Astrocyte of the cerebellum (primary cell): Measurements from ENCODE around the gene CYREN.
A peak's percentile ranks its signal among the peaks of the same experiment; 100 is the strongest.

Experiments
- DNase-seq: peaks from one replicate; pipeline ENCODE4 v3.0.0-alpha.2; 2011; ENCODE audit warnings: low read depth
- H3K4me3 ChIP-seq: 2 replicates; pipeline ENCODE4 v1.5.1; 2011; ENCODE audit warnings: mild to moderate bottlenecking, low read depth, low read length, moderate library complexity
- in situ Hi-C: cut with HindIII; loops from 2 replicates; pipeline ENCODE4 v1.10.0; 2017; ENCODE audit warnings: low sequenced_read_pairs
- TF ChIP-seq, protein P1 (sequence below): IDR thresholded peaks from 2 replicates; pipeline ENCODE4 v1.5.1; 2012; ENCODE audit warnings: low read length, low read depth, moderate library complexity, mild to moderate bottlenecking; ENCODE audit errors: missing control alignments

The CYREN gene

DNA sequence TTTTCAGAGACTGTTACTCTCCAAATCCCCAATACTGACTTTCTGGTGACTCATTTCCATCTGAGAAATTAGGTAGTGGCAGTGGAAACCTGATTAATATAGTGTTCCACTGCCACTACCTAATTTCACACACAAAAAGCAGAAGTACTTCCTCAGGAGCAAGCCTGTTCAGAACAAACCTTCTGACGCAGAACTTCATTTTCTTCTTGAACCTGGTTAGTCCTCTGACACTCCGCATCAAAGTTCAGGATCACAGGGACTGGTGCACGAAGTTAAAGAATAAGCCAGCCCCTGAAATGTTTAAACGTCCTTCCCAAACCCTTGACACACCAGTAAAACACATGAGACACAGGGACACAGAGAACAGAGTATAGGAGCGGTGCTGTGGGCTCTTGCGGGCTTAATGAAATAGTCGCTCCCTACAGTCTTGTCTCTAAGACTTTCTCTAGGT is 36.5 kb upstream of the CYREN start:
- no peak for DNase-seq
- TF ChIP-seq, protein P1, sequence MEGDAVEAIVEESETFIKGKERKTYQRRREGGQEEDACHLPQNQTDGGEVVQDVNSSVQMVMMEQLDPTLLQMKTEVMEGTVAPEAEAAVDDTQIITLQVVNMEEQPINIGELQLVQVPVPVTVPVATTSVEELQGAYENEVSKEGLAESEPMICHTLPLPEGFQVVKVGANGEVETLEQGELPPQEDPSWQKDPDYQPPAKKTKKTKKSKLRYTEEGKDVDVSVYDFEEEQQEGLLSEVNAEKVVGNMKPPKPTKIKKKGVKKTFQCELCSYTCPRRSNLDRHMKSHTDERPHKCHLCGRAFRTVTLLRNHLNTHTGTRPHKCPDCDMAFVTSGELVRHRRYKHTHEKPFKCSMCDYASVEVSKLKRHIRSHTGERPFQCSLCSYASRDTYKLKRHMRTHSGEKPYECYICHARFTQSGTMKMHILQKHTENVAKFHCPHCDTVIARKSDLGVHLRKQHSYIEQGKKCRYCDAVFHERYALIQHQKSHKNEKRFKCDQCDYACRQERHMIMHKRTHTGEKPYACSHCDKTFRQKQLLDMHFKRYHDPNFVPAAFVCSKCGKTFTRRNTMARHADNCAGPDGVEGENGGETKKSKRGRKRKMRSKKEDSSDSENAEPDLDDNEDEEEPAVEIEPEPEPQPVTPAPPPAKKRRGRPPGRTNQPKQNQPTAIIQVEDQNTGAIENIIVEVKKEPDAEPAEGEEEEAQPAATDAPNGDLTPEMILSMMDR: no peak
- in situ Hi-C loops: no loop called here
- no peak overlapping the region for H3K4me3 ChIP-seq

DNA sequence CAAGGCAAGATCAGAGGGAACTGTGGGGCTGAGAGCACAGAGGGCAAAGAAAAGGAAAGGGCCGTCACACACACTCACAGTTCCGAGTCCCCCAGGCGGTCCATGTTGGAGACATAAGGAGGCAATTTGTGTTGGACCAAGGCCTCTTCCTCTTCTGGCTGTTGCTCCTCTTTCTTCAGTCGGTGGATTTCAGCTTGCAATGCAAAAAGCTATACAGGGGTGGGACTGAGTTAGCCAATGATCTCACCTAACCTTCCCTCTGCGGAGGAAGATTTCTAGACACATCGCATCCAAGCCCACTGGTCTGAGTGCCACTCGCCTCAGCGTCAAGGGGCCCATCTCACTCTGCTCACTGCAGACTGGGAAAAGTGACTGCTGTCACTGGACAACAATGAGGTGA is 35.3 kb upstream of the CYREN start:
- H3K4me3 ChIP-seq: no peak overlapping the region
- TF ChIP-seq, protein P1: no peak
- DNase-seq: no peak
- in situ Hi-C loops: no loop called here

DNA sequence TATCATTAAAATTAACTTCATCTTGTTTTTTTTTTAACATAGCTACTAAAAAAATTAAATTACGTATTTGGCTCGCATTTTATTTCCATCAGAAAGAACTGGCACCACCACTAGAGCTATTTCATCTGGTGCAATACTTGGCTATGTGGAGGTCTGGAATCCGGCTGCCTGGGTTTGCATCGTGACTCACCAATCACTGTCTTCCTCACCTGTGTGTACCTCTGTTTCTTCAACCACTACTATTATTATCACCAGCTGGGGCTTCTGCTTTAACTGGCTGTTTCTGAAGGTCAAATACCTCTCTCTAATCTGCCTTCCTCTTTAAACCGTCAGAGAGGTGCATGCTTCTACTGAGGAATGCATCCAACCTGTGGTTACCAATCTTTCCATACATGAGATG is 34.4 kb upstream of the CYREN start:
- in situ Hi-C loops: no loop called here
- H3K4me3 ChIP-seq: no peak overlapping the region
- DNase-seq: peak; percentile 28
- TF ChIP-seq, protein P1: no peak

DNA sequence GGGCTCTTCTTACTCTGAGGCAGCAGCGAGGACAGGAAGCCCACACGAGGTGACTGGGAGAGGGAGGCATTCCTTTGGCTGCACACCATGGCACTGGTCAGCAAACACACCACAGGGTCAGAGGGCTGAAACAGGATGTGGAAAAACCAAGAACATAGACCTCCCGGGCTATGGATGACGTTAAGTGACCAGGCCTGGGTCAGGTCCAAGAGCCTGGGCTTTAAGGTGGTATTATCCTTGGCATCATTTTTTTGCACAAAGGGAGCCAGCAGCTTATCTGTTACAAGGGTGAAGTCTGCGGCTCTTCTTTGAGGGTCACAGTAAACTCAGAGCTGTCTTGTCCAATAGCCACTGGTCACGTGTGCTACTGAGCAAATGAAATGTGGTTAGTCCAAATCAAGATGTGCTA is 33.8 kb upstream of the CYREN start:
- peak; percentile 92 for DNase-seq
- TF ChIP-seq, protein P1: no peak
- no peak overlapping the region for H3K4me3 ChIP-seq
- in situ Hi-C loops: no loop called here

DNA sequence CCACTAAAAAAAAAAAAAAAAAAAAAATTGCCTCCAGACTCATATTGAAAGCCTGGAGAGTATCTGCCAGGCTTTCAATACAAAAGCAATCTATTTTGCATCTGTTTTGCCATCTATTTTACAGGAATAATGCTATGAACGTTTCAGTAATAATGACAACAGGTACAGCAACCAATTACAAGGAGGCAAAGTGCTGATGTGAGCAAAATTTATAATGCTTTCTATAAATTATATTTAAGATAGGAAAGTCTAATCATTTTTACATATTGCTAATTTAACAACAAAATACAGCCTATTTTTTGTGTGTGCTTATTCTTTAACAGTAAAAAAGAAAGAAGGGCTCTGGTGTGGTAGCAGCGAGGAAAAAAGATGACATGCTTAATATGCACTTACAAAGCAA is 30.8 kb upstream of the CYREN start:
- H3K4me3 ChIP-seq: no peak overlapping the region
- TF ChIP-seq, protein P1: no peak
- no peak for DNase-seq
- in situ Hi-C loops: no loop called here

DNA sequence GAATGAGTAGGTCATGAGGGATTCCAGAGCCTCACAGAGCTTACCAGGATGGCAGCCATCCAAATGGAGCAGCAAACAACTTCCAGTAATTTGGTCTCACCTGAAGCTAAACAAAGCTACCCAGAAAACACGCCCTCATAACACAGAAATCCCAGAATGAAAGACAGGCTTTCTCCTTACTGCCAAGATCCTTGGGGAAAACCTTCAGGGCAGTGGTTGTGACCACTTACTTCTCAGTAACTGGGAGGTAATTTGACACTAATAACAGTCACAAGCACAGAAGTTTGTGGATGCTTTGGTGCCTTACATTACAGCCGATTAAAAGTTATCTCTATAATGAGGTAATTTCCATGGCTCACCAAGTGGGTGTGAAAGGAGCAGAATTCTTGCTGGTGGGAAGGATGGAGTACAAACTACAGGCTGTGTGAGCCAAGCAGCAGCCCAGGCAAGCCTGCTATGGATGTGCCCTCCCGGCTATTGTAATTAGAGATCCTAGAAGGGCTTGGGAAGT is 30.4 kb upstream of the CYREN start:
- DNase-seq: peak; percentile 36
- no peak overlapping the region for H3K4me3 ChIP-seq
- in situ Hi-C loops: no loop called here
- TF ChIP-seq, protein P1: no peak
